NT2/D1 (cell line): ENCODE measurements around the gene IFNB1.

Experiments used
- YY1 ChIP-seq: IDR thresholded peaks from 2 replicates; pipeline ENCODE4 v1.6.1; 2011; ENCODE audit not compliant: insufficient read length, insufficient read depth
- ZNF274 ChIP-seq: IDR thresholded peaks from 2 replicates; pipeline ENCODE4 v1.6.1; 2011; ENCODE audit warnings: mild to moderate bottlenecking, low read depth, low read length

DNA sequence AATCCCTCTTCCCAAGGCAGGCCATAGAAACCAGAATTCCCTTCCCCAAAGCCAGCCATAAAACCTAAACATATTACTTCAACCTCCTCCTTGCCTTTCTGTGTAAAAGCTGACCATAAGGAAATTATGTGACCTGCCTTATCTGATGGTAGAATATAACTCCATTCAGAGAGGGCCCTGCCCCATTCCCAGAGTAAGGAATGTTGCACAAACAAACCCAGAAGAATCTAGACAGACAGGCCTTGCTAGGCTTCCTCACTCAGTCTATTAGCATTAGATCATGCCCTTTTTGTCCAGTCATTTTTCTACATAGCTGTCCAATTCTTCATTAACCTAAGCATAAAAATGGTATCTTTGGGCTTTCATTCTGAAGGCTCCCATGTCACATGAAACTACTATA is 17.8 kb upstream of the IFNB1 start:
- TF ChIP-seq ZNF274 (no peak), YY1 (no peak)
